Measurements from ENCODE around the gene MPPE1.
"Not testable (repeated sequence)": the region's sequence is repeated elsewhere in the genome, so short reads cannot be mapped to it uniquely, and the experiment has no call there.

MPPE1 gene

DNA sequence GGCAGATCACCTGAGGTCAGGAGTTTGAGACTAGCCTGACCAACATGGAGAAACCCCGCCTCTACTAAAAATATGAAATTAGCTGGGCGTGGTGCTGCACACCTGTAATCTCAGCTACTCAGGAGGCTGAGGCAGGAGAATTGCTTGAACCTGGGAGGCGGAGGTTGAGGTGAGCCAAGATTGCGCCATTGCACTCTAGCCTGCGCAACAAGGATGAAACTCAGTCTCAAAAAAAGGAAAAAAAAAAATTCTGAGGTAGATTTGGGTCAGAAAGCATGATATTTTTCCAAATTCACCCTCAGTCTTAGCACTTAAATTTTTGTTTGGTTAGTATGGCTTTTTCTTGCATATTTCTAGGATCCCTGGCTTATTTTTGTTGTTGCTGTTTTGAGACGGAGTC is 53.6 kb downstream of the MPPE1 start:
- not testable (repeated sequence) for H4K8ac ChIP-seq (ENCODE audit: low read depth, low read length); H3K27ac ChIP-seq (ENCODE audit: low read depth, low read length); H4K5ac ChIP-seq (ENCODE audit: low read length); H3K18ac ChIP-seq (ENCODE audit: low read length); H2BK15ac ChIP-seq (replicated peaks; ENCODE audit: low read depth); H2AK5ac ChIP-seq (ENCODE audit: low read length); H3K4me1 ChIP-seq (ENCODE audit: control insufficient read depth, low read depth, low read length); H3K27me3 ChIP-seq (ENCODE audit: insufficient read depth, low read length, poor library complexity); H3K56ac ChIP-seq (ENCODE audit: low read length); H3K4ac ChIP-seq (ENCODE audit: low read depth, low read length); H3K4me3 ChIP-seq (ENCODE audit: low read length); H3K36me3 ChIP-seq (ENCODE audit: control insufficient read depth, insufficient read depth, low read length); H3K9ac ChIP-seq (ENCODE audit: low read length); H3K23ac ChIP-seq (ENCODE audit: low read length); H2BK5ac ChIP-seq (ENCODE audit: low read length); H3K79me1 ChIP-seq (ENCODE audit: low read length); H3K4me2 ChIP-seq (ENCODE audit: low read length); H2BK120ac ChIP-seq (ENCODE audit: low read depth, low read length); DNase-seq
- peaks cover 20% of the 10 kb centered on the region for H3K79me2 ChIP-seq (ENCODE audit: control insufficient read depth, insufficient read depth, low read length)
- WGBS (ENCODE audit: extremely low coverage, insufficient coverage, low lambda C conversion rate) = no CpG with 5 or more reads among the region's 6 CpGs

DNA sequence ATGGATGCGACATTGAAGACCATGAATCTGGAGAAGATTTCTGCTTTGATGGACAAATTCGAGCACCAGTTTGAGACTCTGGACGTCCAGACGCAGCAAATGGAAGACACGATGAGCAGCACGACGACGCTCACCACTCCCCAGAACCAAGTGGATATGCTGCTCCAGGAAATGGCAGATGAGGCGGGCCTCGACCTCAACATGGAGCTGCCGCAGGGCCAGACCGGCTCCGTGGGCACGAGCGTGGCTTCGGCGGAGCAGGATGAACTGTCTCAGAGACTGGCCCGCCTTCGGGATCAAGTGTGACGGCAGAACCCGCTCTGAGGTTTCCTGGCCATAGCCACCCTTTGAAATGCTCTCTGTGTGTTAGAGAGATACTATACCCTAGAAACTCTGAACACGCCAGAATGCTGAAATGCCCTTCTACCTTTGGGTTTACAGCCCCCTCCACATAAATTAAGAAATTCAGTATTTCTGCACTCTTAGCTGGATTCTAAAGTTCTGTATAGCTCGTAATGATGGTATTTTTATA is 56.2 kb downstream of the MPPE1 start:
- Histone ChIP-seq H3K36me3 (ENCODE audit: control insufficient read depth, insufficient read depth, low read length) (no peaks in the 10 kb centered on the region), H2BK120ac (ENCODE audit: low read depth, low read length) (no peak overlapping the region), H2AK5ac (ENCODE audit: low read length) (no peak overlapping the region), H2BK15ac (replicated peaks; ENCODE audit: low read depth) (no peak overlapping the region), H4K8ac (ENCODE audit: low read depth, low read length) (no peak overlapping the region), H3K79me2 (ENCODE audit: control insufficient read depth, insufficient read depth, low read length) (peaks cover 20% of the 10 kb centered on the region), H3K27me3 (ENCODE audit: insufficient read depth, low read length, poor library complexity) (no peaks in the 10 kb centered on the region), H3K9ac (ENCODE audit: low read length) (peak overlapping the region; percentile 94), H3K4ac (ENCODE audit: low read depth, low read length) (no peak overlapping the region), H3K18ac (ENCODE audit: low read length) (no peak overlapping the region), H3K27ac (ENCODE audit: low read depth, low read length) (no peak overlapping the region), H3K79me1 (ENCODE audit: low read length) (peaks cover 7% of the 10 kb centered on the region), H3K4me3 (ENCODE audit: low read length) (peak overlapping the region; percentile 94), H2BK5ac (ENCODE audit: low read length) (no peak overlapping the region), H3K23ac (ENCODE audit: low read length) (no peak overlapping the region), H3K56ac (ENCODE audit: low read length) (peak overlapping the region; percentile 96), H4K5ac (ENCODE audit: low read length) (no peak overlapping the region), H3K4me1 (ENCODE audit: control insufficient read depth, low read depth, low read length) (peaks cover 4% of the 10 kb centered on the region), H3K4me2 (ENCODE audit: low read length) (peak overlapping the region; percentile 93)
- no CpG with 5 or more reads among the region's 23 CpGs for WGBS (ENCODE audit: extremely low coverage, insufficient coverage, low lambda C conversion rate)
- DNase-seq = peak; percentile 57

DNA sequence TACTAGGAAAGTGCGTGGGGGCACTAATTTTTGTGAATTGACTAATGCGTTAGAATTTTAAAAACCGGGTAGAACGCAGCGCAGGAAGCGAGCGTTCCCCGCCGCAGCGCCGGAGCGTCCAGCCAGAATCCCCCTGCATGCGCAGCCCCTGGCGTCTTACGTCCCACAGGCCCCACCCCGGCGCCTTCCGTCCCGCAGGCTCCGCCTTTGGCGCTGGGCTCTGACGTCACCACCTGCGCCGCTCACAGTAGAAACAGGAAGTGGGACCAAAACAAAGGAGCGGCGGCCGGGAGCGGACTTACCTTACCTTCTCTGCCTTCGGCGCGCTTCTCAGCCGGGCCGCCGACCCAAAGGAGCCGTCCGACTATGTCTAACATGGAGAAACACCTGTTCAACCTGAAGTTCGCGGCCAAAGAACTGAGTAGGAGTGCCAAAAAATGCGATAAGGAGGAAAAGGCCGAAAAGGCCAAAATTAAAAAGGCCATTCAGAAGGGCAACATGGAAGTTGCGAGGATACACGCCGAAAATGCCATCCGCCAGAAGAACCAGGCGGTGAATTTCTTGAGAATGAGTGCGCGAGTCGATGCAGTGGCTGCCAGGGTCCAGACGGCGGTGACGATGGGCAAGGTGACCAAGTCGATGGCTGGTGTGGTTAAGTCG is 56.8 kb downstream of the MPPE1 start, which contains the start of gene CHMP1B:
Gene CHMP1B, plus strand, starts transcription at position 268 of the 660 bp plus-strand sequence. Its CDS starts 99 bp downstream, at position 367.
- no peak within 1 kb of the TSS for H3K23ac ChIP-seq (ENCODE audit: low read length)
- no peaks in the 10 kb centered on the region for H3K27me3 ChIP-seq (ENCODE audit: insufficient read depth, low read length, poor library complexity)
- peak within 1 kb of the TSS; percentile 96 for H3K56ac ChIP-seq (ENCODE audit: low read length)
- no peak within 1 kb of the TSS for H4K8ac ChIP-seq (ENCODE audit: low read depth, low read length)
- H3K18ac ChIP-seq (ENCODE audit: low read length) = no peak within 1 kb of the TSS
- H4K5ac ChIP-seq (ENCODE audit: low read length) = no peak within 1 kb of the TSS
- peaks cover 4% of the 10 kb centered on the region for H3K4me1 ChIP-seq (ENCODE audit: control insufficient read depth, low read depth, low read length)
- peak within 1 kb of the TSS; percentile 94 for H3K4me3 ChIP-seq (ENCODE audit: low read length)
- H3K27ac ChIP-seq (ENCODE audit: low read depth, low read length) = peak within 1 kb of the TSS; percentile 33
- H2BK120ac ChIP-seq (ENCODE audit: low read depth, low read length) = no peak within 1 kb of the TSS
- H3K36me3 ChIP-seq (ENCODE audit: control insufficient read depth, insufficient read depth, low read length) = no peaks in the 10 kb centered on the region
- H3K4ac ChIP-seq (ENCODE audit: low read depth, low read length) = peak within 1 kb of the TSS; percentile 50
- H2BK15ac ChIP-seq (replicated peaks; ENCODE audit: low read depth) = no peak within 1 kb of the TSS
- H2AK5ac ChIP-seq (ENCODE audit: low read length) = no peak within 1 kb of the TSS
- H3K79me2 ChIP-seq (ENCODE audit: control insufficient read depth, insufficient read depth, low read length) = peaks cover 20% of the 10 kb centered on the region
- peak; percentile 98 for DNase-seq
- H2BK5ac ChIP-seq (ENCODE audit: low read length) = peak within 1 kb of the TSS; percentile 23
- WGBS (ENCODE audit: extremely low coverage, insufficient coverage, low lambda C conversion rate) = no CpG with 5 or more reads among the region's 53 CpGs
- H3K79me1 ChIP-seq (ENCODE audit: low read length) = peaks cover 7% of the 10 kb centered on the region
- H3K9ac ChIP-seq (ENCODE audit: low read length) = peak within 1 kb of the TSS; percentile 94
- peak within 1 kb of the TSS; percentile 93 for H3K4me2 ChIP-seq (ENCODE audit: low read length)

DNA sequence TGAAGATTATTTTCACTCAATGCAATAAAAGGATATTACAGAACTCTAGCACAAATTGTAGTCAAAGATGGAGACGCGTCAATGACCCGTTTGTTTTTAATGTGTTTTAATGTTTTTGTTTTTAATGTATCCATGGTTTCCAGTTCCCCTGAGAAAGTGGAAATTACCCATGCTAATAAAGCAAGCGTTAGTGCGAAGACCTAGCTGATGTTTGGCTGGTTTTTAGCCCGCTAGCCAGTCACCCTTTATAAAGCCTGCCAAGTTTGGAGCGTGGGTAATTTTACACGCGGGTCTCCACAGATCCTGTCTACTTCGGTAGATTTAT is 57.3 kb downstream of the MPPE1 start:
- peaks cover 4% of the 10 kb centered on the region for H3K4me1 ChIP-seq (ENCODE audit: control insufficient read depth, low read depth, low read length)
- H3K79me1 ChIP-seq (ENCODE audit: low read length) = peaks cover 7% of the 10 kb centered on the region
- H2BK120ac ChIP-seq (ENCODE audit: low read depth, low read length) = no peak overlapping the region
- H3K4me3 ChIP-seq (ENCODE audit: low read length) = peak overlapping the region; percentile 53
- H3K79me2 ChIP-seq (ENCODE audit: control insufficient read depth, insufficient read depth, low read length) = peaks cover 20% of the 10 kb centered on the region
- no CpG with 5 or more reads among the region's 10 CpGs for WGBS (ENCODE audit: extremely low coverage, insufficient coverage, low lambda C conversion rate)
- H3K27me3 ChIP-seq (ENCODE audit: insufficient read depth, low read length, poor library complexity) = no peaks in the 10 kb centered on the region
- H3K4ac ChIP-seq (ENCODE audit: low read depth, low read length) = peak overlapping the region; percentile 50
- no peaks in the 10 kb centered on the region for H3K36me3 ChIP-seq (ENCODE audit: control insufficient read depth, insufficient read depth, low read length)
- no peak overlapping the region for H4K5ac ChIP-seq (ENCODE audit: low read length)
- H4K8ac ChIP-seq (ENCODE audit: low read depth, low read length) = no peak overlapping the region
- no peak overlapping the region for H3K18ac ChIP-seq (ENCODE audit: low read length)
- DNase-seq = peak; percentile 61
- H3K9ac ChIP-seq (ENCODE audit: low read length) = peak overlapping the region; percentile 83
- no peak overlapping the region for H2BK15ac ChIP-seq (replicated peaks; ENCODE audit: low read depth)
- H3K23ac ChIP-seq (ENCODE audit: low read length) = no peak overlapping the region
- no peak overlapping the region for H2AK5ac ChIP-seq (ENCODE audit: low read length)
- H3K4me2 ChIP-seq (ENCODE audit: low read length) = peak overlapping the region; percentile 64
- peak overlapping the region; percentile 23 for H2BK5ac ChIP-seq (ENCODE audit: low read length)
- H3K27ac ChIP-seq (ENCODE audit: low read depth, low read length) = peak overlapping the region; percentile 33
- peak overlapping the region; percentile 69 for H3K56ac ChIP-seq (ENCODE audit: low read length)

DNA sequence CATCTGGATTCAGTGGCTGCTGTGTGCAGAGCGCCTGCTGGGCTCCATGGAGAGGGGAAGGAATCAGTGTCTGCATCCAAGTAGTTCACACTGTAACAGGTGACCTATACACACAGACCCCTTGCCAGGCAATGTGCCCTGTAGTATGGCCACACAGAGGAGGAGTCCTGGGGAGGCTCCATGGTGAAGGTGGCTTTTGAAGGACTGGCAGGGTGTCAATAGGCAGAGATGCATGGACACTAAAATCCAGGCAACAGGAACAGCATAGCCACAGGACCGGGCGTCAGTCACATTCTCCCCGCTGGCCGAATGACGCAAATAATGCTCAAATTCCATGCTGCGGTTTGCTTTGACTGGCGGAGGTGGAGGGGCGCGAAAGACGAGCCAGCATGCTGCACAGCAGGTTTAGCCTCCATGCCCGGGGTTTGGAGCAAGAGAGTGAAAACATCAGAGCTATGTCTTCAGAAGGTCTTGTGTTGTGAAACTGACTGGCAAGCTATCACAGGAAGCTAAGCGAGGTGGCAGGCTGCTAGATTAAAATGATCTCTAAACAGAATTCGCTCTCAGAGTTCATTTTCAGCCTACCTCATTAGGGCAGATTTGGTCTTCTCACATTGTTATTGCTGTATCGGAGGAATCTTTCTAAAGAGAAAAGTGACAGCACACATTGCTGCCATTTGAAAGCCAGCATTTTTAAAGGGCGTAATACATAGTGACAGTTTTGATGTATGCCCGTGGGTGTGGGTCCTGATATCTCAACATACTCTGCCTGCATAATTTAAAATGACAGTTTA is 58.1 kb downstream of the MPPE1 start:
- no peak overlapping the region for H3K4ac ChIP-seq (ENCODE audit: low read depth, low read length)
- no peak overlapping the region for H2AK5ac ChIP-seq (ENCODE audit: low read length)
- H3K36me3 ChIP-seq (ENCODE audit: control insufficient read depth, insufficient read depth, low read length) = no peaks in the 10 kb centered on the region
- peak; percentile 59 for DNase-seq
- no peak overlapping the region for H3K27ac ChIP-seq (ENCODE audit: low read depth, low read length)
- no peaks in the 10 kb centered on the region for H3K27me3 ChIP-seq (ENCODE audit: insufficient read depth, low read length, poor library complexity)
- no peak overlapping the region for H4K8ac ChIP-seq (ENCODE audit: low read depth, low read length)
- H3K18ac ChIP-seq (ENCODE audit: low read length) = no peak overlapping the region
- no peak overlapping the region for H2BK15ac ChIP-seq (replicated peaks; ENCODE audit: low read depth)
- H3K23ac ChIP-seq (ENCODE audit: low read length) = no peak overlapping the region
- no peak overlapping the region for H3K9ac ChIP-seq (ENCODE audit: low read length)
- H4K5ac ChIP-seq (ENCODE audit: low read length) = no peak overlapping the region
- H3K4me3 ChIP-seq (ENCODE audit: low read length) = no peak overlapping the region
- peaks cover 20% of the 10 kb centered on the region for H3K79me2 ChIP-seq (ENCODE audit: control insufficient read depth, insufficient read depth, low read length)
- H2BK5ac ChIP-seq (ENCODE audit: low read length) = no peak overlapping the region
- H2BK120ac ChIP-seq (ENCODE audit: low read depth, low read length) = no peak overlapping the region
- no CpG with 5 or more reads among the region's 17 CpGs for WGBS (ENCODE audit: extremely low coverage, insufficient coverage, low lambda C conversion rate)
- H3K79me1 ChIP-seq (ENCODE audit: low read length) = peaks cover 7% of the 10 kb centered on the region
- no peak overlapping the region for H3K4me2 ChIP-seq (ENCODE audit: low read length)
- peak overlapping the region; percentile 34 for H3K56ac ChIP-seq (ENCODE audit: low read length)
- peaks cover 4% of the 10 kb centered on the region for H3K4me1 ChIP-seq (ENCODE audit: control insufficient read depth, low read depth, low read length)
